Hematopoietic multipotent progenitor cell treated with erythropoietin and hydrocortisone succinate and interleukin-3 and kit ligand, for 8 days (in vitro differentiated cells): ENCODE data around the gene KCNQ2.

ENCODE experiments used
- DNase-seq: peaks from one replicate; pipeline ENCODE4 v3.0.0-alpha.2; 2015

KCNQ2 gene

GRCh38 chr20:63469713-63470101 is 2.7 kb downstream of the KCNQ2 start:
- DNase-seq = no peak

DNA sequence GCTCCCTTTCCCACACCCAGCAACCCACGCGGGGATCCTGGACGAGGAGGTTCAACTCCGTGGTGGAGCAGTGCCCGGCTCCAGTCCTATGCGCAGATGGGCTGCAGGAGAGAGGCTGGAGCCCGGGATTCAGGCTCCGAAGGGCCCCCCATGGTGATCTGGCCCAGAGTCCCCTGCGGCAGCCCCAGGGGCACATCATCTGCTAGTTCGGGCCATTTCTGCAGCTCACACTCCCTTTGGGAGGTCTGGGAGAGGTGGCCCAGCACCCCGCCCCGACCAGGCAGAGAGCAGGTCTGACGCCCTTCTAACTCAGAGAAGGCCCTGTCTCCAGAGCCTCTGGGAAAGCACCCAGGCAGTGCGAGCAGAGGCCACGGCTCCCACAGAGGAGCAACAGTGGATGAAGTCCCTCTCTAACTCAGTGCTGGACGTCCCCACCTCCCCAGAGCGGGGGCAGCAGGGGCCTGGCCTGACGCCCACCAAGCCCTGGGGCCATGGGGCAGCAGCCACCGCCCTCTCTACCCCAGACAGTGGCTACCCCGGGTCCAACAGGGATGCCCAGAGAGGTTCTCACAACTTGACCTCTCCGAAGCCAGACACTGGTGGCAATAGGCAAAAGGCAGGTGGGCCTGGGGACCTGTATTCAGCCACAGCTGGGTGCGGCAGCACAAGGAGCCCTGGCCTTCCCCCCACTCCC is 3.3 kb downstream of the KCNQ2 start:
- DNase-seq = no peak

- DNase-seq = no peak
Measured at GRCh38 chr20:63468421-63468820, 4.0 kb downstream of the KCNQ2 start.

GRCh38 chr20:63467294-63468083 is 5.0 kb downstream of the KCNQ2 start:
- no peak for DNase-seq

GRCh38 chr20:63466861-63467260 is 5.6 kb downstream of the KCNQ2 start:
- no peak for DNase-seq

DNA sequence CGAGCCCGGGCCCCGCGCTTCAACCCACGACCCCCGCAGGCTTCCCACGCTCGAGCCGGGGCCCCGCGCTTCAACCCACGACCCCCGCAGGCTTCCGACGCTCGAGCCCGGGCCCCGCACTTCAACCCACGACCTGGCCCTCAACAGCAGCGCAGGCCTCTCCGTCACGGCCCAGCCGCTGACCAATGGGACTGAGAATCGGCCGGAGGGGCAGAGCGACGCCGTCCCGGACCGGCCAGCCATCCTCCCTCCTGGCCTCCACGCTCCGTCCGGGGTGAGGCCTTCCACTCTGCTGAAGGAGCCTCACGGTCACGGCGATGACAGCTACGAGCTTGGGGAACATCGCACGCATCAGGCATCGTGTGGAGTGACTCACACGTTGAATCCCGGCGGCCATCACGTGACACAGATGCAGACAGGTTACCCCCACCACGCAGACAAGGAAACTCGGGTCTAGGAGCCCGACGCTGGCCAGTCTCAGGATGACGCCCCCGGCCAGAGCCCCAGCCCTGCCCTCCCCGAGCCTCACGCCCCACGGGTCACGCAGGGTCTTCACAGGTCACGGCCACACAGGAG is 6.1 kb downstream of the KCNQ2 start:
- DNase-seq = no peak

DNA sequence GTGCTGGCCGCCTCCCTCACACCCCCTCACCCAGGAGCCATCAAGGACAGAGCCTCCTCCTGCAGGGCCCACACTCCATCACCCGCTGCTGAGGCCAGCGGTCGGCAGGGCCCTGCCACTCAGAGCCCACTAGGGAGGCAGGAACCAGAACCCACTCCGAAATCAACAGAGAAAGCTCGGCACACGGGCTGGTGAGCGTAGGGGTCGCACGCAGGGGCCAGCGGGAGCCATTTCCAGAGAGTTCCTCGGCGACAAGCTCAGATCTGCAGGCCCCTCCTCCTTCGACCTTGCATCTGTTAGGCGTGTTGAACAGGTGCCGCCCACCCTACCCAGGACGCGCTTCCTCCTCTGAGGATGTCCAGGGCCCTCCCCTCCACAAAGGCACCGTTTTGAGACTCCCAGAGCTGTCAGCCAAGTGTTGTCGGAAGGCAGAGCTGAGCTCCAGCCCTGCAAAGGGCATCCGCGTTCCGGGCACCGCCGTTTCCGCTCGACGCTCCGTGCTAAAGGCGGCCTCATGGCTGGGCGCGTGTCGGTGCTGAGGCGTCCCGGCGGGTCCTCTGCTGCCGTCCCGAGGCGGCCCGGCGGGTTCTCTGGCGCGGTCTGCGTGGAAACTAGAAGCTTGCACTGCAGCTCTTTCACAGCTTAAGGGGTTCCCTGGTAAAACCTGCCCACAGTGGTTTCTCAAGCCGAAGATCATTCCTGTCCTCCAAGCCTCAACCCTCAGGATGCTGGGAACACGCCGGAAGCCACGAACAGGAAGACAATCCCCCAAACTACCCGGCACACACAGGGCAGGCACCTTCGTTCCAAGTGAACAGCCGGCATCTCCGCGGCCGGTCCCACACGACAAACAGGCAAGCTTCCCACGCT is 6.8 kb downstream of the KCNQ2 start:
- no peak for DNase-seq

DNA sequence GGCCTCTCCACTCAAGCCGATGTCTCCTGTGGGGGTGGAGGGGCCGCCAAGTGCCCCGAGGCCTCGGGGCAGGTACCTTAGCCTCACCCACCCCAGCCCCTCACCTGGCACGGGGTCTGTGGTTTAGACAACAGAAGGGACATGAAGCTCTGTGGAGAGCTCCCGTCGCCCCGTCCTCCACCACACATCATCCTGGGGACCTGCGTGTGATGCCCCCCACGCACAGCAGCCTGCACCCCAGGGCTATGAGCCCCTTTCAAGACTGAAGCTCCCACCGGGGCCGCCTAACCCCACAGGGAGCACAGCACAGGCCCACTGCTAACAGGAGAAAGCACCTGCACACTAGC is 8.2 kb downstream of the KCNQ2 start:
- no peak for DNase-seq

DNA sequence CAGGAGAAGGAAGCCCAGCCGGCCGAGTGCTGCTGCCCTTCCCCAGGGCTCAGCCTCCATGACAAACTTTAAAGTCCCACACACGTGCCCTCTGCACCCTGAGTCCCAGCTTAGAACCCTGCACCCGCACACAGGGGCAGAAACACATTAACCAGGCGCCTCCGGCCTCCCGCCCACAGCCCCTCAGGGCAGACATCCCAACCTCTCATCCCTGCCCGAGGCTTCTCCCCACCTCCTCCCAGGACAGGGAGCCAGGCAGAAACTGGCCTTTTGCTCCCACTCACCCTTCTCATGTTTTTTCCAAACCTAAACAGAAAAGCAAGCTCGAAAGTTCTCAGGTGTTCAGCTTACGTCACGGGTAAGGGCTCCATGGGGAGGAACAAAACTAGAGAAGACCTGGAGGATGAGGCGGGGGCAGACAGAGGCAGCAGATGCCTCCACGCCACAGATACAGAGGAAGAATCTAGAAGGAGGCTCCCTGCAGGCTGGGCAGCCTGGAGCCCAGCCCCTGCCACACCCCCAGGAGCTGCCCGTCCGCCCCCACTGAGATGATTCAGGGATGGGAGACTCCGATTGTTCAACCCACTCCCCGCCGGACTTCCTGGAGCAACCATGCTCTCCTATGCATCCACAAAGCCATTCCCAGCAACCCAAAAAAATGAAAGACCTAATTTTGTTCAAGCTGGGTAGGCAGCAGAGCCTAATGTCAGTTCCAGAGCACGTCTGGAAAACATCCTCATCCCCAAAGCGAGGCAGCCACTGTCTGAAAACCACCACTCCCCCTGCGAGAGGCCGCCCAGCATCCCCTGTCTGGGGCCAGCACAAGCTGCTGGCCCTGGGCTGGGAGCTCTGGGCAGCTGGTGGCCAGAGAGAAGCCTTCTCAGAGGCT is 8.8 kb downstream of the KCNQ2 start:
- no peak for DNase-seq

DNA sequence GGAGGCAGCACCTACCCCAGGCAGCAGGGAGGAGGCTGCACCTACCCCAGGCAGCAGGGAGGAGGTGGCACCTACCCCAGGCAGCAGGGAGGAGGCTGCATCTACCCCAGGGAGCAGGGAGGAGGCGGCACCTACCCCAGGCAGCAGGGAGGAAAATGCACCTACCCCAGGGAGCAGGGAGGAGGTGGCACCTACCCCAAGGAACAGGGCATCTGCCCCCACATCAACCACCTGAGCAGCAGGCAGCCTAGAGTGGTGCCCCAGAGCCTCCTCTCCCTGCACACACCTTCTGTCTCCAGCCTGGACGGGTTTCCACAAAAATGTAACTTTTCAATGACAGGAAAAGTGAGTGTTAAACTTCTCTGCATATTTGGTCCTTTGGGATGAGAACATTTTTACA is 10.2 kb downstream of the KCNQ2 start:
- no peak for DNase-seq

DNA sequence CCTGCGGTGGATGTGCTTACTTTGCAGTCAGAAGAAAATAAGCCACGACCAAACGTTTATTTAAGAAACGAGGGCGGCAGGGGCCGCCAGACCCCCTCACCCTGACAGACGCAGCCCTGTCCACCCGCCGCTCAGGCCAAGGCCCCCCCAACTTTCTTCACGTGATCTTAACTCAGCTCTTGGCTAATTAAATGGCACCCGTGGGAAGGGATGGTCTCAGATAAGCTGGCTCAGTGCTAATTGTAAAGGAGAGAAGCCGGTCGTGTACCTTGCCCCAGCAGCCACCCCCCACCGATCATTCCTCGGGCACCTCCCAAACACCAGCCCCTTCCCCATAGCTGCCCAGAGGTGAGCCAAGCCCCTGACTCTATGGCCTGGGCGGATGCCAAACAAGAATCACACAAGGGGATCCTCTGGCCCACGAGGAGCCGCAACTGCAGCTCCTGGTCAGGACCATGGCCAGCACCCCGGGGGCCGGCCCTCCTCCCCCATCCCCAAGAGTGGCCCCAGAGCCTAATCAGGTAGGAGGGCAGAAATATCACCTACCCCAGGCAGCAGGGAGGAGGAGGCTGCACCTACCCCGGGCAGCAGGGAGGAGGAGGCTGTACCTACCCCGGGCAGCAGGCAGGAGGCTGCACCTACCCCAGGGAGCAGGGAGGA is 11.2 kb downstream of the KCNQ2 start:
- DNase-seq = no peak

DNA sequence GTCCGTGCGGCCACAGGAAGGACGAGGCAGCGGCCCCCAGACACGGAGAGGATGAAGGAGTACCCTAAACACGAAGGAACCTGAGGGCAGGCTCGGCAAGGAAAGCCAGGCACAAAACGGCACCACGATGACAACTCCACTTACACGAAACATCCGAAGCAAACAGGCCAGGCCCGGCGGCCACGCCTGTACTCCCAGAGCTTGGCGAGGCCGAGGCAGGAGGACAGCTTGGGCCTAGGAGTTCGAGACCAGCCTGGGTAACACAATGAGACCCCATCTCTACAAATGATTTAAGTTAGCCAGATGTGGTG is 13.4 kb downstream of the KCNQ2 start:
- DNase-seq = no peak

GRCh38 chr20:63458170-63459069 is 14.0 kb downstream of the KCNQ2 start:
- DNase-seq = no peak

GRCh38 chr20:63457737-63458136 is 14.7 kb downstream of the KCNQ2 start:
- no peak for DNase-seq

- DNase-seq = no peak
Measured at GRCh38 chr20:63456429-63457284, 15.8 kb downstream of the KCNQ2 start.

DNA sequence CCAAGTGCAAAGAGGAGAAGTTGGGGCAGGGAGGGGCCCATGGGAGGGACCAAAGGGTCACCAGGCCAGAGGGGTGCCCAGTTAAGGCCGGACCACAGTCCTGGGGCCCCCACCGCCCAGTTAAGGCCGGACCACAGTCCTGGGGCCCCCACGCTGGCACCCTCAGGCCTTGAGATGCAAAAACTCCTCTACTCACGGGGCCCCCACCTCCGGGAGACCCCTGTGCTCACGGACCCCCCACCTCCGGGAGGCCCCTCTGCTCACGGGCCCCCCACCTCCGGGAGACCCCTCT is 16.9 kb downstream of the KCNQ2 start:
- no peak for DNase-seq

DNA sequence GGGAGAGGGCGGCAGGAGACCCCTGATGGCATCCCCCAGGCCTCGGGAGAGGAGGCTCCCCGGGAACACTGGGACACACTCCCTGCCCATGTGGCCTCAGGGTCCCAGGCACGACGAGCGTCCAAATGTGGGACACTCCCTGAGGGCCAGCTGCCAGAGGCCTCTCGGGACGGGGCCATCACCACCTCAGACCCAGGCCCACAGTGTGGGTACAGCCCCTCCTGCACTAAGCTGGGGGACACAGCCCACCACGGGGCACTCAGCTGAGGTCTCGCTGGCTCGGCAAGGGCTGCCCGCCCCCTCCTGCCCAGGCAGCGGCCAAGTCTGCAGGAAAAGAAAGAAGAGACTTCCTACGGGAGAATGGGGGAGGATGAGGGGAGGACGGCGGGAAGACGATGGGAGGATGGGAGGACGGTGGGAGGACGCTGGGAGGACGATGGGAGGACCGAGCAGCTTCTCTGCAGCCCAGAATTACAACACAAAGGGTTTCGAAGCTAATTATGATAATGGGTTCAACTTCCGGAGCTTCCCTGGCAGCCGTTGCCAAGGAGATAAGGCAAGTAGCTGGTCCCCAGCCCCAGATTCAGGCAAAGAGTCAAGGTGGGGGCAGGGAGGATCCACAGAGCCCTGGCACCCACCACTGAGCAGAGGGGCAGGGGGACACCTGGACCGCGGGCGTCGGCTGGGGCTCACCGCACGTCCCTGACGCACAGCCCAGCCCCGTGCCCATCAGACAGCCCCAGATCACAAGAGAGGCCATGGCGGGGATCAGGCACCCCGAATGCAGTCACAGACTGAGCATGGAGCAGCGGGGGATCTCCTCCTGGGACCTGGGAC is 17.5 kb downstream of the KCNQ2 start:
- no peak for DNase-seq

GRCh38 chr20:63452821-63453523 is 19.5 kb downstream of the KCNQ2 start:
- DNase-seq = no peak
